ENCODE measurements around the gene TNNC1.
A peak's percentile ranks its signal among the peaks of the same experiment; 100 is the strongest.

The TNNC1 gene

DNA sequence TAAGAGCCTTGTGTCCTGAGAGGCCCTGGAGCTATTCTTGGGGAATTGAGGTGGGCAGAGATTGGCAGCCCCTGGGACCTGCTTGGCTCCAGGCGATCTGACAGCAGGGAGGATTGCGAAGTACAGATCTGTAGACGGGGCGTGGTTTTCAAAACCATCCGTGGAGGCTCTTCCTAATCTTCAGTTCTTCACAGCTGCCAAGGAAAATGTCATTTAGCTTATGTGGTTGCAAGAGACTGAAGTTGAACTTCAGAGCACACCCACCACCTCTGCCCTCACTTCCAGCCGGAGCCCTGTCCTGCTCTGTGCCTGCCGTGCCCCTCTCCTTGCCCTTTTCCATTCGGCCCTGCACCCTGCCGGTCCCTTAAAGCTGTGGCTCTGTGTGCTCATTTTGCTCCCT lies 14.5 kb upstream of the TNNC1 start:
- H3K36me3 ChIP-seq (ENCODE audit: insufficient read depth, insufficient read length, low read length), result peaks cover 89% of the 10 kb centered on the region
- no peak for DNase-seq (ENCODE audit: low read depth, low spot score)
- no peak overlapping the region for H3K4me3 ChIP-seq (ENCODE audit: insufficient read length, low read depth)
- H3K9me3 ChIP-seq (ENCODE audit: insufficient read depth, low read length), result no peaks in the 10 kb centered on the region
- no peaks in the 10 kb centered on the region for H3K27me3 ChIP-seq (ENCODE audit: insufficient read depth, insufficient read length)
- peaks cover 11% of the 10 kb centered on the region for H3K4me1 ChIP-seq (ENCODE audit: insufficient read depth, insufficient read length)
- H3K9ac ChIP-seq (ENCODE audit: insufficient read length, low read depth), result no peak overlapping the region
- TF ChIP-seq ZNF274 (IDR thresholded peaks at IDR 0.05; ENCODE audit: low read depth, low read length) (no peak), YY1 (IDR thresholded peaks at IDR 0.05; ENCODE audit: insufficient read depth, insufficient read length) (no peak), SUZ12 (IDR thresholded peaks at IDR 0.05; ENCODE audit: extremely low read depth, insufficient read depth, insufficient read length) (no peak)

DNA sequence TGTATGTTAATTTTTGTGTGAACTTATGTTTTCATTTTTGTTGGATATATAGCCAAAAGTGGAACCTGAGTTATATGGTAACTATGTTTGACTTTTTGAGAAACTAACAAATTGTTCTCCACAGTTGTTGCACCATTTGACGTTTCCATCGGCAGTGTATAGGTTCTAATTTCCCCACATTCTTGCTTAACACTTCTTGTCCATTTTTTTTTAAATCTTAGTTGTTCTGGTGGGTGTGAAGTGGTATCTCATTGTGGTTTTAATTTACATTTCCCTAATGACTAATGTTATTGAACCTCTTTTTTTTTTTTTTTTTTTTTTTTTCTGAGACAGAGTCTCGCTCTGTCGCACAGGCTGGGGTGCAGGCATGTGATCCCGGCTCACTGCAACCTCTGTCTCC lies 9.6 kb upstream of the TNNC1 start:
- Histone ChIP-seq H3K9me3 (ENCODE audit: insufficient read depth, low read length) (no peaks in the 10 kb centered on the region), H3K36me3 (ENCODE audit: insufficient read depth, insufficient read length, low read length) (peaks cover 91% of the 10 kb centered on the region), H3K27me3 (ENCODE audit: insufficient read depth, insufficient read length) (no peaks in the 10 kb centered on the region), H3K9ac (ENCODE audit: insufficient read length, low read depth) (no peak overlapping the region), H3K4me3 (ENCODE audit: insufficient read length, low read depth) (no peak overlapping the region), H3K4me1 (ENCODE audit: insufficient read depth, insufficient read length) (peaks cover 11% of the 10 kb centered on the region)
- no peak for DNase-seq (ENCODE audit: low read depth, low spot score)
- TF ChIP-seq YY1 (IDR thresholded peaks at IDR 0.05; ENCODE audit: insufficient read depth, insufficient read length) (no peak), ZNF274 (IDR thresholded peaks at IDR 0.05; ENCODE audit: low read depth, low read length) (no peak), SUZ12 (IDR thresholded peaks at IDR 0.05; ENCODE audit: extremely low read depth, insufficient read depth, insufficient read length) (no peak)

DNA sequence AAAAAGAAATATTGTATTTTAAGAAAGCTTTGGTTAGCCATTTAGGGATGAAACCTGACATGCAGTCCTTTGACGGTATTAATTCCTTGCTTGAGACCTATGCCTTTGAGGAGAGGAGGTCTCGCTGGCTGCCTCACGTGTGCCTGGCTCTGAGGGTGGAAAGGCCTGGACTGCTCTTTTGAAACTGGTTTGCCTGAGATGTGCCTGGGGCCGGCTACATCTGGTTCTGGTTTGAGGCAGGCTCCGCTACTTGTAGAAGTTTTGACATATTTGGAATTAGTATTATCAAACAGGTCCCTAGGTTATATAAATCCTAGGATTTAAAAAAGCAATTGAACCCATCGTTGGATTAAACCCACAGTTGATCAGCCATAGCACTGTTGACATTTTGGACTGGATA lies 8.0 kb upstream of the TNNC1 start:
- Histone ChIP-seq H3K9ac (ENCODE audit: insufficient read length, low read depth) (no peak overlapping the region), H3K4me1 (ENCODE audit: insufficient read depth, insufficient read length) (peaks cover 15% of the 10 kb centered on the region), H3K9me3 (ENCODE audit: insufficient read depth, low read length) (no peaks in the 10 kb centered on the region), H3K4me3 (ENCODE audit: insufficient read length, low read depth) (no peak overlapping the region), H3K36me3 (ENCODE audit: insufficient read depth, insufficient read length, low read length) (peaks cover 93% of the 10 kb centered on the region), H3K27me3 (ENCODE audit: insufficient read depth, insufficient read length) (no peaks in the 10 kb centered on the region)
- TF ChIP-seq YY1 (IDR thresholded peaks at IDR 0.05; ENCODE audit: insufficient read depth, insufficient read length) (no peak), ZNF274 (IDR thresholded peaks at IDR 0.05; ENCODE audit: low read depth, low read length) (no peak)
- no peak for DNase-seq (ENCODE audit: low read depth, low spot score)

DNA sequence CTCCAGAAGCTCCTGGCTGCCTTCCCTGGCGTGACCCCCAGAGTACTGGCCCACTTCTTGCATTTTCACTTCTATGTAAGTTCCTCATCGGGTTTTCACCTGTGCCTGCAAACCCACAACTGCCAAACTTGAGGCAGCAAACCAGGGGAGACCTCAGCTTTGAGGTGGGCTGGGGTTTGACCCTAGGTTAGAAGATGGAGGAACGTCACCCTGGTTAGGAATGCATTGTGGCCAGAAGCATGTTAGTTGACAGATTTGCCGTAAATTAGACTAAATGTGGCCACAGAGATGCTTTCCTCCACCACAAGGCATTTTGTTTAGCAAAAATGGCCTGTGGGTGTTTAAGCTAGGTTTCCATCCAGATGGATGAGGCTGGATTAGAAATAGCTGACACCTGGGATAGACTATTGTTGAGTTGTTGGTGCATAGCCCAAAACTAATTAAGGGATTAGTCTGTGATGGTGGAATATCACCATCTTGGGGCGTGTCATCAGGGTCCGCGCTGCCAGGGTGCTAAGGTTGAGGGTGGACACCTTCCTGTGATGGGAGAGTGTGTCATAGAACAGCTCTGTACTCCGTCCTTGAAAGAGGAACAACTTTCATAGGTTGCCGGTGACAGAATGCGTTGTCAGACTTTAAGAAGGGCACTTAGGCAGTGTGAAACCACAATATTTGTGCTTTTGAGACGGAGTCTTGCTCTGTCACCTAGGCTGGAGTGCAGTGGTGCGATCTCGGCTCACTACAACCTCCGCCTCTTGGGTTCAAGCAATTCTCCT lies 5.1 kb upstream of the TNNC1 start:
- H3K36me3 ChIP-seq (ENCODE audit: insufficient read depth, insufficient read length, low read length), result peaks cover 68% of the 10 kb centered on the region

DNA sequence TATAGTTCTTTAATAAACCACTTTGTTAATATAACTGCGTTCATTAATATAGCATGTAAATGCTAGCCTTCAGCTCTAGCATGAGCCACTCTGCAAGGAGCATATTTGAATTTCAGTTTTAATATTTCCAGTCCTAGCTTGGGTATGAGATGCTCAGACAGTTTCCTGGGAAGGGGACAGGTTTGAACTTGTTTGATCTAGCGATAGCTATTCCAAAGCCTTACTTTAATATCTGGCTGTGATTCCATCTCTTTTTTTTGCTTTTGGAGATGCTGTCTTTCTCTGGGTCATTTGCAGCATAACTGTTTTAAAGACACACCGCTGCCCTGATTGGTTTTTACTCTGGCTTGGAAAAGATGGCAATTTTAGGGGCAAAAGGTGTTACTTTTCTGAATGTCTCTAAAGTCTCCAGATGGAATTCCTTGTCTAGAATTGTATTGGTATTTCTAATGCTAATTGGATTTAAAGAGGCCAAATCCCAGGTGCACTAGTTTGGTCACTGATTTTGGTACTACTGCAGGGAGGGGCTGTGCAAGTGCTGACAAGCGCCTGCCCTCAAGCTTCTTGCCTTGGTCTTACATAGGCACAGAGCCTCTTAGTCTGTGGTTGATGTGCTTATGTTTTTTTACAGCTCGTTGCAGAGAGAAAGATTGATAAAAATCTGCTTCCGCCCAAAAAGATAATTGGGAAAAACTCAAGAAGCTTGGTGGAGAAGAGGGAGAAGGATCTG lies 4.4 kb upstream of the TNNC1 start:
- Histone ChIP-seq H3K9me3 (ENCODE audit: insufficient read depth, low read length) (no peaks in the 10 kb centered on the region), H3K4me1 (ENCODE audit: insufficient read depth, insufficient read length) (peaks cover 19% of the 10 kb centered on the region), H3K9ac (ENCODE audit: insufficient read length, low read depth) (no peak overlapping the region), H3K4me3 (ENCODE audit: insufficient read length, low read depth) (no peak overlapping the region), H3K36me3 (ENCODE audit: insufficient read depth, insufficient read length, low read length) (peaks cover 60% of the 10 kb centered on the region), H3K27me3 (ENCODE audit: insufficient read depth, insufficient read length) (no peaks in the 10 kb centered on the region)
- TF ChIP-seq YY1 (IDR thresholded peaks at IDR 0.05; ENCODE audit: insufficient read depth, insufficient read length) (no peak), SUZ12 (IDR thresholded peaks at IDR 0.05; ENCODE audit: extremely low read depth, insufficient read depth, insufficient read length) (no peak), ZNF274 (IDR thresholded peaks at IDR 0.05; ENCODE audit: low read depth, low read length) (no peak)
- DNase-seq (ENCODE audit: low read depth, low spot score), result no peak

More for the DNA sequence above, 5.1 kb upstream of the TNNC1 start:
- Histone ChIP-seq H3K4me1 (ENCODE audit: insufficient read depth, insufficient read length) (peaks cover 12% of the 10 kb centered on the region), H3K4me3 (ENCODE audit: insufficient read length, low read depth) (no peak overlapping the region), H3K9me3 (ENCODE audit: insufficient read depth, low read length) (no peaks in the 10 kb centered on the region), H3K27me3 (ENCODE audit: insufficient read depth, insufficient read length) (no peaks in the 10 kb centered on the region), H3K9ac (ENCODE audit: insufficient read length, low read depth) (no peak overlapping the region)
- no peak for TF ChIP-seq SUZ12 (IDR thresholded peaks at IDR 0.05; ENCODE audit: extremely low read depth, insufficient read depth, insufficient read length)
- no peak for TF ChIP-seq YY1 (IDR thresholded peaks at IDR 0.05; ENCODE audit: insufficient read depth, insufficient read length)
- no peak for TF ChIP-seq ZNF274 (IDR thresholded peaks at IDR 0.05; ENCODE audit: low read depth, low read length)
- no peak for DNase-seq (ENCODE audit: low read depth, low spot score)

DNA sequence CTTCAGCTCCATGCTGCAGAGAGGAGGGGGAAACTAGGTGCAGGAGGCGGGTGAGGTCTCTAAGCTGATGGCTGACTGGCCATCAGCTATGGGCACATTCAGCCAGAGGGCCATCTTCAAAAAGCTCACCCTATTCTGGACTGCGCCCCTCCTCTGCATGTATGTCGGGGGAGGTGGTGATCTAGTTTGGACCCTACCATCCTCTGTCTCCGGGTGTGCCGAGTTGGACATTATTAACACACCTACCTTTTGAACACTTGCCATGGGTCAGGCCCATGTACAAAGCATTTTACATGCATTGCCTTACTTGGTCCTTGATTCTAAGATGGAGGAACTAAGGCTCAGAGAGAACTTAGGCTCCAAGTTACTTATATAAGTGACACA lies 3.0 kb upstream of the TNNC1 start:
- Histone ChIP-seq H3K36me3 (ENCODE audit: insufficient read depth, insufficient read length, low read length) (peaks cover 50% of the 10 kb centered on the region), H3K9ac (ENCODE audit: insufficient read length, low read depth) (peak overlapping the region; percentile 92), H3K9me3 (ENCODE audit: insufficient read depth, low read length) (no peaks in the 10 kb centered on the region), H3K4me1 (ENCODE audit: insufficient read depth, insufficient read length) (peaks cover 30% of the 10 kb centered on the region), H3K4me3 (ENCODE audit: insufficient read length, low read depth) (peak overlapping the region; percentile 66), H3K27me3 (ENCODE audit: insufficient read depth, insufficient read length) (no peaks in the 10 kb centered on the region)
- TF ChIP-seq ZNF274 (IDR thresholded peaks at IDR 0.05; ENCODE audit: low read depth, low read length), result no peak
- no peak for TF ChIP-seq YY1 (IDR thresholded peaks at IDR 0.05; ENCODE audit: insufficient read depth, insufficient read length)
- no peak for TF ChIP-seq SUZ12 (IDR thresholded peaks at IDR 0.05; ENCODE audit: extremely low read depth, insufficient read depth, insufficient read length)
- no peak for DNase-seq (ENCODE audit: low read depth, low spot score)

DNA sequence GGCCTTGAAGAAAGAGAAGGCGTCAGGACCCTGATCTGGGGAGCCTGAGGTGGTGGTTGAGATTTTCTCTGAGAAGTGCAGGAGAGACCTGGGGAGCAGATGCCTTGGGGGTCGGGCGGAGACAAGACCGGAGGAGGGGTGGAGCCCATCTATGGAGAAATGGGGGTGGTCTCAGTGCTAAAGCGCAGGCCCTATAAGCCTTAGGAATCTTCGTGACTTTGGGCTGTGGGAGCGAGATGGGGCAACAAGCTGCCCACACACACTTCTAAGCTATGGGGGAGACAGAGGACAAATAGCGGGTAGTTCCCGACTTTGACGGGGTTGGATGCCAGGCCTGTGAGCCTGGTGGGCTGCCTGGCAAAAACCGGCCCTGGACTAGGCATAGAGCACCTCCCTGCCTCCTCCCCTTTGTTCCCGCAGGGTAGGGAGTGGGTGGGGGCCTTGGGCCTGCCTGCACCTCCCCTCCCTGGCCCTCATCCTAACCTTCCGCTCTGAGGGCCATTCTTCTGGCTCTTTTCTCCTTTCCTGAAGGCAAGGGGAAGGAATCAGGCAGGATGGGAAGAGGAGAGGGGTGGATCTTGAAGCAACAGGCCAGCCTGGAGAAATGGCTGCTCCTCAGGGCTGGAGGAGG lies 2.4 kb upstream of the TNNC1 start:
- peak overlapping the region; percentile 92 for H3K9ac ChIP-seq (ENCODE audit: insufficient read length, low read depth)
- TF ChIP-seq SUZ12 (IDR thresholded peaks at IDR 0.05; ENCODE audit: extremely low read depth, insufficient read depth, insufficient read length) (no peak), YY1 (IDR thresholded peaks at IDR 0.05; ENCODE audit: insufficient read depth, insufficient read length) (no peak), ZNF274 (IDR thresholded peaks at IDR 0.05; ENCODE audit: low read depth, low read length) (no peak)
- H3K9me3 ChIP-seq (ENCODE audit: insufficient read depth, low read length), result no peaks in the 10 kb centered on the region
- peaks cover 35% of the 10 kb centered on the region for H3K4me1 ChIP-seq (ENCODE audit: insufficient read depth, insufficient read length)
- H3K36me3 ChIP-seq (ENCODE audit: insufficient read depth, insufficient read length, low read length), result peaks cover 53% of the 10 kb centered on the region
- DNase-seq (ENCODE audit: low read depth, low spot score), result no peak
- peak overlapping the region; percentile 66 for H3K4me3 ChIP-seq (ENCODE audit: insufficient read length, low read depth)
- H3K27me3 ChIP-seq (ENCODE audit: insufficient read depth, insufficient read length), result no peaks in the 10 kb centered on the region
